RWPE2 (cell line): Measurements from ENCODE around the gene EFS.

Experiments used
- ATAC-seq: fragments of 200-7000 bp; cut with Tn5 transposase; 3 replicates; pipeline ENCODE4 v1.9.1; 2021; ENCODE audit warnings: low read depth
- DNase-seq: peaks from one replicate; pipeline ENCODE4 v3.0.0-alpha.2; 2020; ENCODE audit warnings: low spot score
- H3K27ac ChIP-seq: fragments of 450-650 bp; 2 replicates; pipeline ENCODE4 v1.5.1; 2017; ENCODE audit warnings: mild to moderate bottlenecking; ENCODE audit not compliant: poor library complexity, severe bottlenecking
- H3K27me3 ChIP-seq: fragments of 250-450 bp; sonication (Bioruptor Pico); 2 replicates; pipeline ENCODE4 v1.5.1; 2021; ENCODE audit warnings: mild to moderate bottlenecking, moderate library complexity; ENCODE audit not compliant: insufficient read depth, poor library complexity, severe bottlenecking
- H3K36me3 ChIP-seq: fragments of 250-450 bp; sonication (Bioruptor Pico); 2 replicates; pipeline ENCODE4 v1.5.1; 2020; ENCODE audit warnings: low read depth, mild to moderate bottlenecking, moderate library complexity
- H3K4me1 ChIP-seq: fragments of 250-450 bp; sonication (Bioruptor Pico); 2 replicates; pipeline ENCODE4 v1.5.1; 2021; ENCODE audit warnings: mild to moderate bottlenecking, moderate library complexity; ENCODE audit not compliant: insufficient read depth, poor library complexity, severe bottlenecking
- H3K4me3 ChIP-seq: fragments of 250-450 bp; sonication (Bioruptor Pico); 2 replicates; pipeline ENCODE4 v1.5.1; 2021; ENCODE audit warnings: mild to moderate bottlenecking, moderate library complexity; ENCODE audit not compliant: severe bottlenecking
- H3K9me3 ChIP-seq: fragments of 250-450 bp; sonication (Bioruptor Pico); 2 replicates; pipeline ENCODE4 v1.5.1; 2021; ENCODE audit warnings: mild to moderate bottlenecking, moderate library complexity; ENCODE audit not compliant: severe bottlenecking
- CTCF ChIP-seq: fragments of 450-650 bp; IDR thresholded peaks from one replicate; pipeline ENCODE4 v1.5.1; 2017; ENCODE audit warnings: mild to moderate bottlenecking, moderate library complexity; ENCODE audit not compliant: poor library complexity, severe bottlenecking

The EFS gene

DNA sequence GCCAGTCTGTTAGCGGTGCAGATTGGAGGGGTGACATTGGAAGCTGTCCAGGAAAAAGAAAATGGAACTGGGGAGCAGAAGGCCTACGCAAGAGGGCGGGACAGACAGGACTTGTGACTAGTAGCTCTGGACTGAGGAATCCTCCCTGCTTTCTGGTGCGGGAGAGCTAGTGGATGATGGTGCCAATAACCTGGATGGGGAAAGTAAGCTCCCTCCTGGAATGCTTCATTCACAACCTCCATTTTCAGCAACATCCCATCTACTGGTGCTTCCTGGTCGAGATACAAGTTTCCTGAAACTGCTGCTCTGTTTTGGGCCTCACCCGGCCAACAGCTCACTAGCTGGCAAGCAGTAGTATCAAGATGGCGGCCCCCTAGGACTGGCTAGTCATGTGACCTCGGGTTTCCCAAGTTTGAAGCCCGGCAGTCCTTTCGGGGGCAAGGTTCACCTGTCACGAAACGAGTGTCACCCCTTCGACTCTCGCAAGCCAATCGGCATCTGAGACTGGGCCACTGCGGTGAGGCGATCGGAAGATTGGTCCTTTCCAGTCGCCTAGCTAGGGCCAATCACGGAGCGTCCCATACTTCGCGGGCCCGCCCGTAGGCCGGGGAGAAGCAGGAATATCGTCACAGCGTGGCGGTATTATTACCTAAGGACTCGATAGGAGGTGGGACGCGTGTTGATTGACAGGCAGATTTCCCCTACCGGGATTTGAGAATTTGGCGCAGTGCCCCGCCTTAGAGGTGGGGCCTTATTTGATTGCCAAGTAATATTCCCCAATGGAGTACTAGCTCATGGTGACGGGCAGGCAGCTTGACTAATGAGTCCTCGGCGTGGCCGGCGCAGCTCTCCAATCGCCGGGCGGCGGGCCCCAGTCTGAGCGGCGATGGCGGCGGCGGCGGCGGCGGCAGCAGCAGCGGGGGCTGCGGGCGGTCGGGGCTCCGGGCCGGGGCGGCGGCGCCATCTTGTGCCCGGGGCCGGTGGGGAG lies 44.1 kb downstream of the EFS start, which contains the start of gene PABPN1:
Gene PABPN1 (plus strand): TSS at position 874 of the 988 bp plus-strand sequence. CDS start 13 bp downstream, at position 887.
- Histone ChIP-seq H3K36me3 (peaks cover 57% of the 10 kb centered on the region), H3K4me3 (peak within 1 kb of the TSS; percentile 98), H3K27ac (peak within 1 kb of the TSS; percentile 70), H3K27me3 (no peaks in the 10 kb centered on the region), H3K4me1 (peaks cover 13% of the 10 kb centered on the region), H3K9me3 (no peaks in the 10 kb centered on the region)
- peak; percentile 92 for ATAC-seq
- DNase-seq, result peak; percentile 99
- TF ChIP-seq CTCF, result no peak

- peaks cover 13% of the 10 kb centered on the region for H3K4me1 ChIP-seq
- no peaks in the 10 kb centered on the region for H3K9me3 ChIP-seq
- H3K36me3 ChIP-seq, result peaks cover 61% of the 10 kb centered on the region
- peak overlapping the region; percentile 98 for H3K4me3 ChIP-seq
- ATAC-seq, result no peak
- H3K27me3 ChIP-seq, result no peaks in the 10 kb centered on the region
- H3K27ac ChIP-seq, result peak overlapping the region; percentile 70
- no peak for TF ChIP-seq CTCF
- DNase-seq, result no peak
Observed at GRCh38 chr14:23319746-23320583, 45.0 kb downstream of the EFS start.

DNA sequence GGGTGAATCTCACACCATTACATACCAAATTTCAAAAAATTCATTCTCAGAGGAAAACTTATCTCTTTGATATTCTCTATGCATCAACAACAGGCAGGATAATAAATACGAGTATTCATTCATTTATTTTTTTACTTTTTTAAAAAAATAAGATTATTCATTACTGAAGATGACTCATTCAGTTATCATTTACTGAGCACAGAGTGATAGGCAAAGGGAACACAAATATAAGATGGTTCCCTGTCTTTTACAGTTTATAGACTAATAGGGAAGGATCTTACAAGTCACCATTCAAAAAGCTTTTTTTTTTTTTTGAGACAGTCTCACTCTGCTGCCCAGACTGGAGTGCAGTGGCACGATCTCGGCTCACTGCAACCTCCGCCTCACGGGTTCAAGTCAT lies 48.7 kb downstream of the EFS start:
- peaks cover 63% of the 10 kb centered on the region for H3K36me3 ChIP-seq
- no peaks in the 10 kb centered on the region for H3K9me3 ChIP-seq
- no peak overlapping the region for H3K27ac ChIP-seq
- no peaks in the 10 kb centered on the region for H3K27me3 ChIP-seq
- DNase-seq (no peak), ATAC-seq (no peak)
- no peak overlapping the region for H3K4me3 ChIP-seq
- TF ChIP-seq CTCF, result no peak
- peaks cover 7% of the 10 kb centered on the region for H3K4me1 ChIP-seq

GRCh38 chr14:23310546-23310945 lies 54.4 kb downstream of the EFS start:
- no peak overlapping the region for H3K27ac ChIP-seq
- DNase-seq (no peak), ATAC-seq (no peak)
- H3K9me3 ChIP-seq, result no peaks in the 10 kb centered on the region
- H3K4me1 ChIP-seq, result peaks cover 16% of the 10 kb centered on the region
- no peaks in the 10 kb centered on the region for H3K27me3 ChIP-seq
- TF ChIP-seq CTCF, result no peak
- peaks cover 78% of the 10 kb centered on the region for H3K36me3 ChIP-seq
- H3K4me3 ChIP-seq, result no peak overlapping the region
